Astrocyte (in vitro differentiated cells and primary cell): ENCODE measurements around the gene ATG2B. TPM values are rescaled to one million over a fixed set of nuclear protein-coding genes. Genes with fewer than 3 reads are reported as not detected.

Experiments used
- DNase-seq: peaks from one replicate; pipeline ENCODE4 v3.0.0-alpha.2; 2010; ENCODE audit warnings: low read depth
- FAIRE-seq: peaks from 2 replicates; lab custom pipeline; 2011; peaks lifted over from hg19 to GRCh38; lab: Jason Lieb, UNC
- H2AFZ ChIP-seq: 2 replicates; pipeline ENCODE4 v1.6.0; 2012; ENCODE audit warnings: low read depth, low read length, inconsistent platforms
- H3K27ac ChIP-seq: 2 replicates; pipeline ENCODE4 v1.5.1; 2011; ENCODE audit warnings: low read depth, low read length, inconsistent platforms
- H3K27me3 ChIP-seq: 2 replicates; pipeline ENCODE4 v1.6.0; 2011; ENCODE audit warnings: low read length, inconsistent platforms; ENCODE audit not compliant: insufficient read depth
- H3K36me3 ChIP-seq: 2 replicates; pipeline ENCODE4 v1.5.1; 2011; ENCODE audit warnings: low read length, inconsistent platforms; ENCODE audit not compliant: insufficient read depth
- H3K4me1 ChIP-seq: 2 replicates; pipeline ENCODE4 v1.5.1; 2011; ENCODE audit warnings: low read length, inconsistent platforms; ENCODE audit not compliant: insufficient read depth
- H3K4me2 ChIP-seq: 2 replicates; pipeline ENCODE4 v1.6.0; 2012; ENCODE audit warnings: low read length, inconsistent platforms
- H3K4me3 ChIP-seq: 2 replicates; pipeline ENCODE4 v1.5.1; 2011; ENCODE audit warnings: low read depth, mild to moderate bottlenecking, low read length, inconsistent platforms; ENCODE audit not compliant: insufficient read depth
- H3K79me2 ChIP-seq: 2 replicates; pipeline ENCODE4 v1.6.0; 2012; ENCODE audit warnings: mild to moderate bottlenecking, low read length, inconsistent platforms; ENCODE audit not compliant: insufficient read depth
- H3K9ac ChIP-seq: 2 replicates; pipeline ENCODE4 v1.6.0; 2012; ENCODE audit warnings: mild to moderate bottlenecking, low read length, inconsistent platforms
- H3K9me3 ChIP-seq: 2 replicates; pipeline ENCODE4 v1.5.1; 2012; ENCODE audit warnings: low read depth, mild to moderate bottlenecking, low read length, inconsistent platforms; ENCODE audit not compliant: insufficient read depth
- H4K20me1 ChIP-seq: 2 replicates; pipeline ENCODE4 v1.6.0; 2012; ENCODE audit warnings: low read length, inconsistent platforms; ENCODE audit not compliant: insufficient read depth
- H3K27ac Mint-ChIP-seq: one replicate; pipeline ENCODE4 v1.8.0; 2021; ENCODE audit warnings: mild to moderate bottlenecking, mixed read lengths; ENCODE audit not compliant: unreplicated experiment
- H3K27me3 Mint-ChIP-seq: one replicate; pipeline ENCODE4 v1.8.0; 2021; ENCODE audit warnings: low read depth, mixed read lengths; ENCODE audit not compliant: unreplicated experiment
- H3K36me3 Mint-ChIP-seq: one replicate; pipeline ENCODE4 v1.8.0; 2021; ENCODE audit warnings: low read depth, mixed read lengths; ENCODE audit not compliant: unreplicated experiment
- H3K4me1 Mint-ChIP-seq: one replicate; pipeline ENCODE4 v1.8.0; 2021; ENCODE audit warnings: low read depth, mixed read lengths; ENCODE audit not compliant: unreplicated experiment
- H3K4me3 Mint-ChIP-seq: one replicate; pipeline ENCODE4 v1.8.0; 2021; ENCODE audit warnings: mild to moderate bottlenecking, moderate library complexity, mixed read lengths; ENCODE audit not compliant: unreplicated experiment
- H3K9me3 Mint-ChIP-seq: one replicate; pipeline ENCODE4 v1.8.0; 2021; ENCODE audit warnings: mild to moderate bottlenecking, mixed read lengths; ENCODE audit not compliant: unreplicated experiment
- CTCF ChIP-seq: IDR thresholded peaks from 2 replicates; pipeline ENCODE4 v1.5.1; 2011; ENCODE audit warnings: low read depth, mild to moderate bottlenecking, inconsistent platforms, low read length, moderate library complexity; ENCODE audit not compliant: insufficient read depth
- EZH2 ChIP-seq: IDR thresholded peaks from 2 replicates; pipeline ENCODE4 v1.6.1; 2012; ENCODE audit warnings: mild to moderate bottlenecking, low read length, inconsistent platforms; ENCODE audit not compliant: insufficient read depth
- total RNA-seq: library from RNA; stranded (reverse); gene quantifications from 2 replicates; pipeline ENCODE4 v1.2.1, GENCODE V29; 2021

The ATG2B gene
- total RNA-seq, 1 donor from 2014 or later = 14.2 TPM

- Histone ChIP-seq H3K27ac (no peak overlapping the region), H2AFZ (no peak overlapping the region), H3K9ac (no peak overlapping the region), H3K4me1 (peaks cover 12% of the 10 kb centered on the region), H3K9me3 (no peaks in the 10 kb centered on the region), H3K4me3 (no peak overlapping the region), H3K36me3 (no peaks in the 10 kb centered on the region), H3K79me2 (no peaks in the 10 kb centered on the region), H3K27me3 (peaks cover 4% of the 10 kb centered on the region), H4K20me1 (no peaks in the 10 kb centered on the region), H3K4me2 (no peak overlapping the region)
- H3K4me3 Mint-ChIP-seq = no peak overlapping the region
- TF ChIP-seq EZH2 (no peak), CTCF (no peak)
- H3K36me3 Mint-ChIP-seq = peaks cover 3% of the 10 kb centered on the region
- peaks cover 15% of the 10 kb centered on the region for H3K4me1 Mint-ChIP-seq
- H3K27me3 Mint-ChIP-seq = peaks cover 13% of the 10 kb centered on the region
- no peak for DNase-seq
- no peak for FAIRE-seq
- H3K9me3 Mint-ChIP-seq = peaks cover 2% of the 10 kb centered on the region
- no peak overlapping the region for H3K27ac Mint-ChIP-seq
These were observed 99.6 kb downstream of the ATG2B start for GRCh38 chr14:96263347-96264199.

- Histone ChIP-seq H3K4me3 (no peak overlapping the region), H3K36me3 (no peaks in the 10 kb centered on the region)
- FAIRE-seq = no peak
These were observed 101.1 kb downstream of the ATG2B start for GRCh38 chr14:96261772-96262655.

More at GRCh38 chr14:96261772-96262655, 101.1 kb downstream of the ATG2B start:
- Histone ChIP-seq H3K4me2 (no peak overlapping the region), H3K27ac (no peak overlapping the region), H3K9ac (no peak overlapping the region), H3K4me1 (no peaks in the 10 kb centered on the region), H2AFZ (no peak overlapping the region), H3K79me2 (no peaks in the 10 kb centered on the region), H3K9me3 (no peaks in the 10 kb centered on the region), H4K20me1 (no peaks in the 10 kb centered on the region), H3K27me3 (peaks cover 7% of the 10 kb centered on the region)
- peaks cover 2% of the 10 kb centered on the region for H3K9me3 Mint-ChIP-seq
- H3K27me3 Mint-ChIP-seq = peaks cover 13% of the 10 kb centered on the region
- peaks cover 11% of the 10 kb centered on the region for H3K4me1 Mint-ChIP-seq
- H3K4me3 Mint-ChIP-seq = no peak overlapping the region
- no peak for DNase-seq
- H3K27ac Mint-ChIP-seq = no peak overlapping the region
- H3K36me3 Mint-ChIP-seq = peaks cover 3% of the 10 kb centered on the region
- no peak for TF ChIP-seq EZH2
- TF ChIP-seq CTCF = no peak
